Measurements from ENCODE around the gene PRMT9.

The PRMT9 gene

GRCh38 chr4:147678796-147679549 is 5.0 kb downstream of the PRMT9 start:
- no peak for DNase-seq

- DNase-seq = no peak
Observed at GRCh38 chr4:147678106-147678505, 5.9 kb downstream of the PRMT9 start.

DNA sequence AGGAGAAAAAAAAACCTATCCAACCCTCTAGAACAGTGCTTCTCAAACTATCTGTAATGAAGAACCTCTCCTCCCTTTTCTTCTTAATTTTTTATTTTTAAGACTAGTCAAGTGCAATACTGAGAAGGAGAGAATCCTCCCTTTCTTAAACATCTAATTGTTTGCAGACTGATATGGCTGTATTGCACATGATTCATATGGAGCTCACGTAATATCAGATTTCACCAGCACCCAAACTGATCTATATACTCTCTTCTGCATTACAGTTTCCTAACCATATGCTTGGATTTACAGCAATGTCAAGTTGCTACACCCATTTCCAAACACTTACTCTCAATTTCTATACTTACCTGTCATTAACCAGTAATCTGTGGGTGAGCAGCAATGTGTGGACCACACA is 9.5 kb downstream of the PRMT9 start:
- no peak for DNase-seq

DNA sequence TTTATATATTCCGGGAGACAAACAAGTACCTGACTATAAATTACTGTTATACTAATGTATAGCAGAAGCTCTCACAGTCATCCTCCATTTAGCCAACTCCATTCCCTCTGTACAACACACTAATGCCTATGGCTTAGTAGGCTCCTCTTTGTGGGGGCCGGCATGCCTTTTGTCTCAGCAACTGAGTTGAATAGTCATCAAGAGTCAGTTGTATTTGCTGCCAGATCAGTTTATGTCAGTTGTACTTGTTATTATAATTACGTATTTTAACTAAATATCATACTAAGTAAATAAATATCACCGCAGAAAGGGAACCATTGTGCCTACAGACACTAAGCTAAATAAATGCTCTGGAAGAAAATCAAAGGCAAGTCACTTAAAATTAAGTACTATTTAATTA is 9.9 kb downstream of the PRMT9 start:
- DNase-seq = no peak

GRCh38 chr4:147658501-147658900 is 25.5 kb downstream of the PRMT9 start:
- DNase-seq = no peak

GRCh38 chr4:147655639-147656038 is 28.3 kb downstream of the PRMT9 start:
- DNase-seq = no peak

DNA sequence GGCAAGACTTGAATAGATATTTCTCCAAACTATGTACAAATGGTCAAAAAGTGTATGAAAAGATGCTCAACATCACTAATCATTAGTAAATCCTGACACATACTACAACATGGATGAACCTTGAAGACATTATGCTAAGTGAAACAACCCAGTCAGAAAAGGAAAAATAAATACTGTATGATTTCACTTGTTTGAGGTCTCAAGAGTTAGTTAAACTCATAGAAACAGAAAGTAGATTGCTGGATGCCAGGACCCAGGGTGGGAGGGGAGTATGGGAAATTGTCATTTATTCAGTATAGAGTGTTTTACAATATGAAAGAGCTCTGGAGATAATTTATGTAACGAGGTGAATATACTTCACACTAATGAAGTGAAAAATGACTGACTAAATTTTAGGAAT is 32.4 kb downstream of the PRMT9 start:
- no peak for DNase-seq

- no peak for DNase-seq
Observed at GRCh38 chr4:147648656-147649055, 35.3 kb downstream of the PRMT9 start.

GRCh38 chr4:147645099-147645498 is 38.9 kb downstream of the PRMT9 start:
- no peak for DNase-seq

DNA sequence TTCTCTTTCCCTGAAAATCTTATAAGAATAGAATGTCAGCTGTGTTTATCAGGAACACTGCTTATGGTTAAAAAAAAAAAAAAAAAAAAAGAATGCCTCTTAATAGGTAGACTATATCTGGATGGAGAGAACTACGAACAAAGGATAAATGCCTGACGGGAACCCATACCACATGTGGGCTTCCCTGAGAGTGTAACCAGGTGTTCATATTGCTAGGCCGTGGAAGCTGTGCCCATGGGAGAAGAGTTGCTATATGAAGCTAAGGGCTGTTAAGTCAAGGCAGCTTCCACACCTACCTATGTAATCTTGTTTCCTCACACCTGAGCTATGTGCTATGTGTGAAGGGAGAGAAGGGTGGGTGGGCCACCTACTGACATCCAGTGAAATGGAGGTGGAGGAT is 39.5 kb downstream of the PRMT9 start:
- no peak for DNase-seq

GRCh38 chr4:147643616-147644015 is 40.3 kb downstream of the PRMT9 start:
- DNase-seq = no peak

DNA sequence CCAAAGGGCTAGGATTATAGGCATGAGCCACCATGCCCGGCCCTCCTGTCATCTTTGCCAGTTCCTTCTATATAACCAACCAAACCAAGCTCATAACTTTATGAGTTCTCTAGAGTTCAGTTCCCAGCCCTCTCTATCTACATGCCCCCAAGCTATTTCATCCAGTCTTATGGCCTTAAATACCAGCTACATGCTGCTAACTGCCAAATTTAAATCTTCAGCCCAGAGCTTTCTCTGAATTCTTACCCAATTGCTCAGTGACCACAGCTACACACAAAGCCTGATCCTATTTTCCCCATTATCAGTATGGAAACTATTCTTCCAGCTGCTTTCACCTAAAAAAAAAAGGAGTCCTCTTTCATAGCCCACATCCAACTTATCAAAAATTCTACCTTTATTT is 43.6 kb downstream of the PRMT9 start:
- DNase-seq = no peak

- no peak for DNase-seq
Observed at GRCh38 chr4:147639388-147639787, 44.6 kb downstream of the PRMT9 start.

GRCh38 chr4:147638942-147639341 is 45.0 kb downstream of the PRMT9 start:
- no peak for DNase-seq

- DNase-seq = no peak
Observed at GRCh38 chr4:147638365-147638764, 45.6 kb downstream of the PRMT9 start.

DNA sequence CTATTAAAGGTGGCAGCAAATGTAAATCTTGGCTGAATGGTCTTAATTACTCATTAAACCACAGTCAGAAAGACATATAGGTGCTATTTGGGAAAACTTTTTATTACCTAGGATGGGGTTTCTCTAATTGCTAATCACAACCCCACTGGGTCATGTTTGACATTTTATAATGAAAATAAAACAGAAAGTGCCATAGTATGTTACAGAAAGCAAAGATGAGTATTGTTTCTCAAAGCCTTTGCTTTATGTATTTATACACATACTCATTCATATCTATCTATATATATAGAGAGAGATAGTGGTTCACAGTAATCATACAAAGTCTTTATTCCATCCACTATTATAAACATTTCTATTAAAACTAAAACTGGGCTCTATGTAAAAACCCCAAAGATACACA is 48.6 kb downstream of the PRMT9 start:
- no peak for DNase-seq

- no peak for DNase-seq
Observed at GRCh38 chr4:147633643-147634042, 50.3 kb downstream of the PRMT9 start.

DNA sequence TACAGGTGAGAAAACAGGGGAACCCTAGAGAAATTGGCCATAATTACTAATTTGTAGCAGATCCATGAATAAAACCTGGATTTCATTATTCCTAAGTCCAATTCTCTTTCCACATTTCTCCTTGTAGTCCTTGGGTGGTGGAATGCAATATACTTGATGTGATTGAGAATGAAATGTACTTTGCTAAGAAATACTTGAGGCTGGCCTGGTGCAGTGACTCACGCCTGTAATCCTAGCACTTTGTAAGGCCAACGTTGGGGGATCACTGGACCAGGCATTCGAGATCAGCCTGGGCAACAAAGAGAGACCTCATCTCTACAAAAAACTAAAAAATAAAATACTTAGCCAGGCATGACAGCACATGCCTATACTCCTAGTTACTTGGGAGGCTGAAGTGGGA is 50.9 kb downstream of the PRMT9 start:
- DNase-seq = no peak

GRCh38 chr4:147629783-147630730 is 53.9 kb downstream of the PRMT9 start:
- no peak for DNase-seq

DNA sequence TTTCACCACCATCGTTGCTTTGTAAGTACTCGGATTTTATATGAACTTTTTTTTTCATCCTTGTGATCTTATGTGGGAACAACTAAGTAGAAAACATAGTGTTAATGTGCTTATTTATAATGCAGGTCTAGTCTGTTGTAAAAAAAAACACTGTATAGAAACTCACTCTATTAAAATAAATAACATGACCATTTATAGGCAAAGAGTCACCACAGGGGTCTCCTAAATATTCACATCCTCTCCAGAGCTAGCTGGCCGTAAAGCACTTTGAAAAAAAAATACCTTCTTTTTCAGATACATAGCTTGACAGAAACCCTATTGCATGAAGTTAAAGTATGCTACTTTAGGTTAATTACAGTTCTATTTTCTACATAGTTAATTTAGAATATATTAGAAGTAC is 55.5 kb downstream of the PRMT9 start:
- no peak for DNase-seq

GRCh38 chr4:147626903-147627302 is 57.1 kb downstream of the PRMT9 start:
- no peak for DNase-seq

- no peak for DNase-seq
Observed at GRCh38 chr4:147625733-147626132, 58.2 kb downstream of the PRMT9 start.

GRCh38 chr4:147620315-147620714 is 63.6 kb downstream of the PRMT9 start:
- no peak for DNase-seq

All from left hindlimb (tissue), 1 donor.